GM19239 (cell line): ENCODE results near the gene ZNF407.

Experiments used
- DNase-seq: peaks from one replicate; pipeline ENCODE4 v3.0.0; 2011; ENCODE audit warnings: low spot score; ENCODE audit not compliant: insufficient read length
- FAIRE-seq: peaks from 2 replicates; lab custom pipeline; 2011; peaks lifted over from hg19 to GRCh38; lab: Jason Lieb, UNC

Gene ZNF407

DNA sequence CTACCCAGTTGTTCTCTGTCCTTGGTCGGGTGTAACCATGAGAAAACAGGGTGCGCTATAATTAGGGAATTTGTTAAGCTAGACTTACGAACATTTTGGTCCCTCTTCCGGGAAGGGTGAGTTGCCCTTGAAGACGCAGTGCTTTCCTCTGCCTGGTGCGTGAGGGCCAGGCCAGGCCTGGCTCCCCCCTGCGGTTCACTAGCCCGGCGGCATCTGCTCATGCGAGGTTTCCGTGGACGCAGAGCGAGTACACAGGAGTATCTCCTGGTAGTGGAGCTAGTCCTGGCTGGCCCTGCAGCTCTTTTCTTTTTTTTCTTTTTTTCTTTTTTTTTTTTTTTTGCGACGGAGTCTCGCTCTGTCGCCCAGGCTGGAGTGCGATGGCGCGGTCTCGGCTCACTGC, 462.5 kb downstream of the ZNF407 start:
- FAIRE-seq, result no peak
- no peak for DNase-seq

DNA sequence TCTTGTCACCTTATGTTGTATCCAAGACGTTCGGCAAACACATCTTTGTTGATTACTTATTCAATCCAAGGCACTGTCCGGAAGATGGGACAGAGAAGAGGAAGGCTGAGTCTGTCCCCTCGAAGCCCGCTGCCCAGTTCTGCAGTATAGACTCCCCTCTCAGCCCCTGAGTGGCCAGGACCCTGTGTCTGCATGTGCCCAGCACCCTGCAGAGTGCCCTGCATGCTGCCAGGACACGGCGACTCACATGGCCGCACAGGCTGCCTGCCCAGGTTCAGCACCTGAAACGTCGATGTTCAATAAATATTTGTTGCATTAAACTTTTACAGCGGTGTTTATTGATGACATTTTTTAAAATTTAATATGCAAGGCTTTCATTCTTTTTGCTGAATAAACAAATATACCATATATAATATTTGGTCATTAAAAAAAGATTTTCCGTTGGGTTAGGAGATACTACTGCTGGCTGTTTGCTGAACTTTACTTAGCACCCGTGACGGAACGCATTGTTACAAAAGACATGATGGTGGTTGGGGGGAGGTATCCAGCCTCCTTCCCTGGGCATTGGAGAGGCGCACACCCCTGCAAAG, 464.7 kb downstream of the ZNF407 start:
- FAIRE-seq, result no peak

DNA sequence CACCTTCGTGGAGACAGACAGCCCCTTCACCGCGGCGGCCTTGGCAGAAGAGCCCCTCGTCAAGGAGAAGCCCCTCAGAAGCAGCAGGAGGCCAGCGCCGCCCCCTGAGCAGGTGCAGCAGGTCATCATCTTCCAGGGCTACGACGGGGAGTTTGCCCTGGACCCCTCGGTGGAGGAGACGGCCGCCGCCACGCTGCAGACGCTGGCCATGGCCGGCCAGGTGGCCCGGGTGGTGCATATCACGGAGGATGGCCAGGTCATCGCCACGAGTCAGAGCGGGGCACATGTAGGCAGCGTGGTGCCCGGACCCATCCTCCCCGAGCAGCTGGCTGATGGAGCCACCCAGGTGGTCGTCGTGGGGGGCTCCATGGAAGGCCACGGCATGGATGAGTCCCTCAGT, 465.5 kb downstream of the ZNF407 start:
- no peak for FAIRE-seq
- DNase-seq, result no peak

More for the DNA sequence above, 464.7 kb downstream of the ZNF407 start:
- DNase-seq, result no peak

DNA sequence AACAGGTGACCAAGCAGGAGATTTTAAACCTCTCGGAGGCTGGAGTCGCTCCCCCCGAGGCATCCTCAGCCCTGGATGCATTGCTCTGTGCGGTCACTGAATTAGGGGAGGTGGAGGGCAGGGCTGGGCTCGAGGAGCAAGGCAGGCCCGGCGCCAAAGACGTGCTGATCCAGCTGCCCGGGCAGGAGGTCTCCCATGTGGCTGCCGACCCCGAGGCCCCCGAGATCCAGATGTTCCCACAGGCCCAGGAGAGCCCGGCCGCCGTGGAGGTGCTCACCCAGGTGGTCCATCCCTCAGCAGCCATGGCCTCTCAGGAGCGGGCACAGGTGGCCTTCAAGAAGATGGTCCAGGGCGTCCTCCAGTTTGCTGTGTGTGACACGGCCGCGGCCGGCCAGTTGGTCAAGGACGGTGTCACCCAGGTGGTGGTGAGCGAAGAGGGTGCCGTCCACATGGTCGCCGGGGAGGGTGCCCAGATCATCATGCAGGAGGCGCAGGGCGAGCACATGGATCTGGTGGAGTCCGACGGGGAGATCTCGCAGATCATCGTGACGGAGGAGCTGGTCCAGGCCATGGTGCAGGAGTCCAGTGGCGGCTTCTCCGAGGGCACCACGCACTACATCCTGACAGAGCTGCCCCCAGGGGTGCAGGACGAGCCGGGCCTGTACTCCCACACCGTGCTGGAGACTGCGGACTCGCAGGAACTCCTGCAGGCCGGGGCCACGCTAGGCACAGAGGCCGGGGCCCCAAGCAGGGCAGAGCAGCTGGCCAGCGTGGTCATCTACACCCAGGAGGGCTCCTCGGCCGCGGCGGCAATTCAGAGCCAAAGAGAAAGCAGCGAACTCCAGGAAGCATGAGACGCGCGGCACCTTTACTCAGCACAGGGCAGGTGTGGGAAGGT, 466.2 kb downstream of the ZNF407 start:
- no peak for DNase-seq
- no peak for FAIRE-seq

DNA sequence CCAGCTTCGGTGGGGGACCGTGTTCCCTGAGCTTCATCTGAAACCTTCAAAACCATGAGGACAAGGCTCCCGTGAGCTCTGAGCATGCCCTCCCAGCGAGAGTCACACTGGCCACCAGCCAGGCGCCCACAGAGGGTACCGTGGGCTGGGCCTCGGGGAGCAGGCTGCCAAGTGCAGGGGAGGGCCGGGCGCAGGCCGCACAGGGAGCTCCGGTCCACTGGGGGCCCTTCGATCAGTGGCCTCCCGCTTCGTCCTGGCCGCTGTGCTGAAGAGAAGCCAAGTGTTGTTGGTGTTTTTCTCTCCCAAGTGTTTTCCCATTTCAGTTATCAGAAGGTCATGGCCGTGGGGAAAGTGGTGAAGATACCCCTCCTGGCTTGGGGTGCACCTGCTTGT, 466.8 kb downstream of the ZNF407 start:
- no peak for DNase-seq
- no peak for FAIRE-seq

DNA sequence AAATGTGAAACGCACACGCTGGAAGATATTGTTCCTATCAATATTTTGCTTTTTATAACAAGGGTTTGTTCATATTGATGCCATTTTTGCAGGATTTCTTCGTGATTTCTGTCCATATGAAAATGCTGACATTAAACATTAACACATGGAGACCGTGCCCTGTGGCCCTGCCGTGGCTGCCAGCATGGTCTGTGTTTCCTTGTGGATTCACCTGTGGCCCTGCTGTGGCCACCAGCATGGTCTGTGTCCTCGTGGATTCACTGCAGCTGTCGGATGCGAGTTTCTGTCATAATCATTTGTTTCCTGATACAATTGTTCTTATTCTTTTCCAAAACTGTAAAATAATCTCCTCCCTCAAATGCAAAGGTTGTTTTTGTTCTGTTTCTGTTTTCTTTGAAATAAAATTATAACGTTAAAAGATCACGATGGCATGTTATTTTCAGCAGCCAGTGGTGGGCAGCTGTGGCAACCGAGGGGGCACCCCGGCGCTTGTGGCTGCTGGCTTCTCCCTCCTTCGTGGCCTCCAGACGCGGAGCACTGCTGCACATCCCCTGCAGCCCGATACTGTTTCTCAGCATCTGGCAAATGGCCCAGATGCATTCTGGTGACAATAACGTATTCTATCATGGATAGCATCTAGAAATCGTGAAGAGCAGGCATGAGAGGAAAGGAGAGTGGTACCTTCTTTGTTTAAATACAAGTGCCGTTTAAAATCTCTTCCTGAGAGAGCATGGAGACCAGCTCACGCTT, 467.8 kb downstream of the ZNF407 start:
- DNase-seq, result no peak
- FAIRE-seq, result no peak

DNA sequence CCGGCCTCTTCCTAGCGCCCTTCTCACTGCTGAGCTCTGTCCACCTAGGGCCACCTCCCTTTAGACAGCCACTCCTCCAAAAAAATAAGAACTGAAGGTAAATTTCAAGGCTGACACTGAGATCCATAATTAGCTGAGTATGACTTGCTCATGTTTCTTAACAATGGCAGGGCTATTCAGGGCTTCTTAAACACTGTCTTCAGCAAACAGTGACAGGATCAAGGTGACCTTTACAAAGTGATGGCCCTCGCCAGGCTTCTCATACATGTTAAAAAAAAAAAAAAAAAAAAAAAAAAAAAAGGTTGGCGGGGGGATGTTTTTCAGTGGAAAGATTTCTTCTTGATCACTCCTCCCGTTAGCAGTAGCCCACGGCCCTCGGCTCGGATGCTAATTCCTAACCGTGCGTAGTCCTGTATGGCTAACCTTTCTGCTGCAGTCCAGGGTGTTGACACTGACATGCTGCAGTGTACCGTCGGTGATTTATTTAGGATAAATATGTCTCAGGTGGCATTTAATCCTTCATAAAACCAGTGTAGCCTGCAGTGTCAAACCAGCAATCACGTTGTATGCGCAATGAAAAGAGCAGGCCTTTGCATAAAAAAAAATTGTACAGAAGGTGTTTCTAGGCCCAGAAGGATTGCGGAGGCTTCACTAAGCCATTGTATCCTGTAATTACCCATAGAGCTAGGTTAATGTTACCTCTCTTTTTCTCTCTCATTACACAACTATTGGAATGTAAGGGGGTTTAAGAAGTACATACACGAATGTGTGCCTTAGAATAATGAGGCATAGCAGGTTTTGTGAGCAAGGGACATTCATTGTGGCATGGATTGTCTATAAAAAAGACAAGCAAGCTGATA, 468.6 kb downstream of the ZNF407 start:
- no peak for DNase-seq
- no peak for FAIRE-seq

DNA sequence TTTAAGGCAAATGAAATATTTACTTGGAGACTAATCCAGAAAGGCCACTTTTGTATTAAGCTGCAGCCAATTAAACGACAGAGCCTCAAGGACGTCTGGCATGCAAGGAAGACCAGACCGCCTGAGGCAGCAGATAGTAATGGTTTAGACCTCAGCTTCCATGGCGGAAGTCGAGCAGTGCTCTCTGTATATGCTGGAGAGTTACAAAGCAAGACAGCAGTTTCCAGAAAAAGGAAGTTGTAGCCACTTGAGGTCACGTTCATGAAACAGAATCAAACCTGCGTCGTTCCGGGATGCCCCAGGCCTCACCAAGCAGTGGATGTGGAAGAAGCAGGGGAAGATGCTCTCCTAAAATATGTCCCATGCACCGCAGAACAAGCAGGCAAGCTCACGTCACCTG, 469.3 kb downstream of the ZNF407 start:
- FAIRE-seq (no peak), DNase-seq (no peak)

DNA sequence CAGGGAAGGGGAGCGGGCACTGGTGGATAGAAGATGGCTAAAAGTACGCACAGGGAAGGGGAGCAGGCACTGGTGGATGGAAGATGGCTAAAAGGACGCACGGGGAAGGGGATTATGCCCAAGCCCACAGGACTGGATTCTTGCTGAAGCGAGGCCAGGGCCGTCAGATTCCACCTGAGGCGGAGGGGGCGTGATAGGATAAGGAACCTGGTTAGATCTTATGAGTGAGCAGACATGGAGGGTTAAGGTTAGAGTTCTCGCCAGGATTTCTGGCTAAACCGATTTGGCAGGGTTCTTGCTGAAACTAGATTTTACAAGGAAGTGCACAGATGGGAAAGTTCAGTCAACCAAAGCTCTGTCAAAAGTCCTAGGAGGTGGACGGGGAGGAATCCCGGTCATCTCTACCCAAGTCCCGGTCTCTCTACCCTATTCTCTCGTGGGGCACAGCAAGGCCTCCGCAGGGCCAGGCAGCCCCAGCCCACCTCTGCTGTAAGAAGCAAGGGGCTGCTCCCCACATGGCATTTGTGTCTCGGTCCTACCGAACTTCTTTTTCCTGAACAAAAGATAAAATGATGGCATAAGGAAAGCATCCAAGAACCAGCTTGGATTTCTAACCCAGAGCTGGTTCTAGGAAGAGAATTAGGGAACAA, 470.5 kb downstream of the ZNF407 start:
- FAIRE-seq (no peak), DNase-seq (no peak)

DNA sequence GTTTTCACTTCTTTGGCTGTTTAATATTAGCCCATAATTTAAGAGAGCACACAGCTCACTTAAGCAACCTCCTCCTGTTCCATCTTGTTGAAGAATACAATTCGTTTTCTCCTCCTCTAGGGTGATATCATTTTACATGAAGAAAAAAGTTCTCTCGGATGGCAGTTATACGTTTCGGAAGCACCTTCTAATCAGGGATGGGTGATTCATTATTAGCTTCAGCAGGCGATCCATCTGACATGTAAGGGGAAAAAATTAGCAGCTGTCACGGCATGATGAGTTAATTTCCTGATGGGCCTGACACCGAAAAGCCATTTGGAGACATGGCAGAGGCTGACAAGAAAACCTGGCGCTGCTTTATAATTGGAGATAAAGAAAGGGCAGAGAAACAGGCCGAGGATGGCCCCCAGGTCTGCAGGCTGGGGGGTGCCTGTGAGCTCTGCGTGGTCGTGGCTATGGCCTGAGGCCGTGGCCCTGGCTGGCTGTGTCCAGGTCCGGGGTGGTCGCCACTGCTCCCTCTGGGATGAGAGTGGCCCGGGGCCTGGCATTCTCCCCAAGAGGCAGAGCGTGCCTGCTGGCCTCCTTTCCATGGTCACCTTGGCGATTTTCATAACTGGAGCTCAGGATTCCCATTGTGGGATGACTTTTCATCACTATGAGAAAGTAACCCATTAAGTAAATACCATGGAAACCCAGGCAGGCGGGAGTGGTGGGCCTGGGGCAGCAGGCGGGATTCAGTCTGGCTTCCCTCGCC, 471.2 kb downstream of the ZNF407 start:
- DNase-seq (no peak), FAIRE-seq (no peak)

DNA sequence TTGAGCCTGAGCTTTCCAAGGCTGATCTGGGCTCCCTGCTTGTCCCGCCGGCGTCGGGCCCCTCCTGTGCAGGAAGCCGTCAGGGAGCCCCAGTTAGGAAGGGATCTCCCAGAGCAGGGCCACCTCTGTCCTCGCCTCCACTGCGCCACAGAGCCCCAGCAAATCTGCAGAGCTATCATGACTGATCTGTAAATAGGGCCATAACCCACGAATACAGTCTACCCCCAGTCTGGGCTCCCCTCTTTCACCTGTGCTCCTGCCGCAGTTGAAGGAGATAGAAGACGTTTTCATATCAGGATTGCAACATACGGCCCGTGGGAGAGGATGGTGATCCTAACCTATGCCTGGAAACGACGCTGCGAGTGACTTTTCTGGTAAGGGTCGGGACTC, 472.6 kb downstream of the ZNF407 start:
- no peak for DNase-seq
- FAIRE-seq, result no peak

DNA sequence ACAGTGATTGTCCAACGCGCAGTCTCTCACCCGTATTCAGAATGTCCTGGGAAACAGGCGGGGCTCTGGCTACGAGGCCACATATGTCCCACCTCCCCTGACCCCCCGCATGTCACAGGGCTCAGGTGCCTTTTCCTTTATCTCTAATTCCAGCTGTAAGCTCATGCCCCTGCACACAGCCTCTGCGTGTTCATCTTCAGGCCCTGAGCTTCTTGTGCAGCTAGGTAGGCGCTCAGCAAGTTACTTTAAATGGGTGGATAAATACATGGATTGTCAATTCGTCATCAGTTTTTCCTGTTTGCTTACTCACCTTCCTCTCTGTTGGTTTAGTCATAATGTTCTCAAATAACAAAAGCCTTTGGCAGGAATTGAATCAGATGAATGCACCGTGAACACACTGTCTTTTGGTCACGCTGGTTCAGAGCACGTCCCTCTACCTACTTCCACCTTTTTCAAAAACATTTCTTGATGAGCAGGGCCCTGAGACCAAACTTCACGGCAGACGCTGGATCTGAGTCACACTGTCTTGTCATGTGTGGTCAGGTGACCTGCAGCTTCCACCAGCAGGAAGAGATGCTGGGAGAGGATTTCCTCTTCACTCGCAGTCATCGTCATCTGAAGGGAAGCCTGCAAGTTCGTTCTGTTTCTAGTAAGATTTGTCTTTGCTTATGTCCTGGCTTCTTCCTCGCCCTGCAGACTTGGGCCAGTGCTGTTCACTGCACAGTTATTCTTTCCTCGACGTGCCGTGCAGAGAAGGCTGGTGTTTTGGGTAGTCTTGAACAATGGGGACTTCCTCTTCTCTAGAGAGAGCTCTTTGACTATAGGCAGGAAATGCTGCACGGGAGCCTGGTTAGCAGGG, 473.2 kb downstream of the ZNF407 start:
- peak; percentile 95 for FAIRE-seq
- peak; percentile 69 for DNase-seq

DNA sequence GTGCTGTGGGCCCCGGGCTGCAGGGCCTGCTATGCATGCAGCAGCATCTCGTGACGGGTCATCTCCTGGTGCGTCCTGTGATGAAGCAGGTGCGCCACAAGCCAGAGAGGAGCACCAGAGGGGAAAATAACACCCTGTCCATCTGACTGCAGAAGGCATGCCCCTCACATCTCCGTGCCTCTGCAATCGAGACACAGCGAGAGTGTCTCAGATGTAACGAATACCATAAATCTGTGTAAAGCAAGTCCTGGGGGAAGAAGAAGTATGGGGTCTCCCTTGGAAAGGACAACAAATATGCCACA, 473.8 kb downstream of the ZNF407 start:
- FAIRE-seq (no peak), DNase-seq (no peak)

DNA sequence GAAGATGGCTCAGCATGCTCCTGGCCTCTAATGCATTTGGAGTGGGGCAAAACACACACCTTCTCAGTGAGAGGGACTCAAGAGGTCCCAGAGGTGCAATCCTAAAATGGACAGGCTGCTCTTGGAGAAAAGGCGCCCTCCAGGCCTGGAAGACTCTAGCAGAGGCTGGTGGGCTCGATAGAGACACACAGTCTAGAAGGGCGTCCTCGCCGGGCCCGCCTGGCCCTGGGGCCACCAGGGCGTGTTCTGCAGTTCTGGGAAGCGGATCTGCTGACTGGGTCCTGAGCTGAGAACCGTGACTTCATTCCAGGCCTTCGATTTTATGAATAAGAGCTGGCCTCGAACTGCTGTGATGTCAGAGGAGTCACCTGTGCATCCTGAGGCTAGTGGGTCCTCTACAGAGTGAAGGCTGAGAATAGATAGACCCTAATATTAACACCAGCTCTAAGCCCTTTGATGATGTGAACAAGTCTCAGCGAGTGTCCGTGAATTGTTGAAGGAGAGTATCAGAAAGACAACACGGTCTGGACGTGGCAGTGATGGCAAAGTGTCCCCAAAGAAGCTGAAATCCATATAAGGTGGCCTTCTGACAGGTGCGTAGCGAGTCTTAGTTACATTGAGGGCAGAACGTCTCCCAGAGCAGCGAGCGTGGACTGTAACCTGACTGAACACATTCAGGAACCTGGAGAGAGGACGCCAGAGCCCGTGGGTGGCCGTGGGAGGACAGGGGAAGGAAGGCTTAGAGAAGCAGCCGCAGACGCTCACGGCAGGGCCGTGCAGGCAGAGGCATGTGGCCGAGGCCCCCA, 474.4 kb downstream of the ZNF407 start:
- FAIRE-seq, result no peak
- no peak for DNase-seq

DNA sequence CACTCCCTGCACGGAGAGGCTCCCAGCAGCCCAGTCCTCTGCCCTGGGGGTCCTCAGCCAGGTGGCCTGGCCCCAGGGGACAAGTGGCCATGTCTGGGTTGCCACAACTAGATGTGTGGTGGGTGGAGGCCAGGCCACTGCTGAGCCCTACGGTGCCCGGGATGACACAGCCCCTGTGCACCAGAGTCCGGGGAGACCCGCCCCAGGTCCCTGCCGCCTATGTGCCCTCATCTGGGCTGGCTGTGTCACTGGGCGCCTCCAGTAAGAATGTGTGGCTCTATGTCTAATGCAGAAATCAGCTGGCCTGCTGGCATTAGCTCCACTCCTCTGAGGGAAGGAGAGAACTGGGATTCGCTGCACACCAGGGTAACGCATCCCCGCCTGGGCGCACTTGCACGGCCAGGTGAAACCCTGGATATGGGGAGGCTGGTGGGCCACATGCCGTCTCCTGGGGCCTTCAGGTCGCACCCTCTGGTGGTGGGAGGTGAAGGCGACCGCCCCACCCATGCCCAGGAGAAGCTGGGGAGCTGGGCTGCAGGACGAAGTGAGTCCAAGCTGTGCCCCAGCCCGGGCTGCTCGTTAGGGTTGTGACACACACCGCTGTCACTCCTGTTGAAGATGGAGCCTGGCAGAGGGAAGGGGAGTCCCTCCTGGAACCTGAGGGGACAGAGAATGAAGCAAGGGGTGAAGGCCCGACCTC, 475.2 kb downstream of the ZNF407 start:
- FAIRE-seq (no peak), DNase-seq (no peak)

DNA sequence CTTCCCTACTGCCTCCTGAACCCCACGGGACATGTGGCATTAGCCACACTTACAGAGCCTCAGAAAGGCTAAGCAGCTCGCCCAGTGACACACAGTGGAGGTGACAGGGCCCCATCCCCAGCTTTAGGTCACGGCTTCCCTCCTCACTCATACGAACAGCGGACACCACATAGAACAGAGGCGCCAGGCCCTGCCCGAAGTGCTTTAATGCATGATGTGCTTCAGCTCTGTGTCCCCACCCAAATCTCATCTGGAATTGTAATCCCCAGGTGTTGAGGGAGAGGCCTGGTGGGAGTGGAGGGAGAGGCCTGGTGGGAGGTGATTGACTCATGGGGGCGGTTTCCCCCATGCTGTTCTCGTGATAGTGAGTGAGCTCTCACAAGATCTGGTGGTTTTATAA, 476.0 kb downstream of the ZNF407 start:
- no peak for DNase-seq
- no peak for FAIRE-seq
